Measurements from ENCODE around the gene CDH24. TPM values are rescaled to one million over a fixed set of nuclear protein-coding genes. Genes with fewer than 3 reads are reported as not detected.

CDH24 gene
- total and polyA plus RNA-seq, 2 of the 8 experiments (the other 6 are each of a cell fraction or from before 2014, with no cell fraction given): 18.1 to 27.6 TPM

GRCh38 chr14:23053426-23053825, 3.9 kb downstream of the CDH24 start:
- no peak overlapping the region for H4K91ac ChIP-seq (replicated peaks; ENCODE audit: insufficient read length, low read length)
- no peak overlapping the region for H2AFZ ChIP-seq (ENCODE audit: low read length)
- H3K36me3 ChIP-seq (ENCODE audit: control insufficient read depth in 2 of 4, insufficient read depth in 4 of 4, low read length in 3 of 4): peaks cover 0 to 7% (median 2%) of the 10 kb centered on the region in 4 experiments; a peak in 5 of 8 replicates
- 96% methylated on average over 8 of the region's 10 CpGs; no CpG with 5 or more reads in 1 of the 2 experiments for WGBS, 2 experiments (ENCODE audit: extremely low coverage in 1 of 2, insufficient coverage in 1 of 2, insufficient read length in 1 of 2, insufficient replicate concordance in 2 of 2, low coverage in 1 of 2, low lambda C conversion rate in 2 of 2, missing lambda C conversion rate in 1 of 2)
- H3K4me2 ChIP-seq (ENCODE audit: insufficient read depth in 1 of 2, low read depth in 2 of 2, low read length in 2 of 2): no peak overlapping the region
- peaks cover 0 to 4% of the 10 kb centered on the region in 2 experiments for H4K20me1 ChIP-seq (replicated peaks in 1 of 2; ENCODE audit: control insufficient read depth in 1 of 2, insufficient read depth in 2 of 2, low read length in 2 of 2)
- no peak overlapping the region for H2AK5ac ChIP-seq (ENCODE audit: low read depth, low read length)
- H4K5ac ChIP-seq (ENCODE audit: insufficient read length, low read depth, low read length): no peak overlapping the region
- H3K4ac ChIP-seq (replicated peaks; ENCODE audit: insufficient read length, low read depth, low read length): no peak overlapping the region
- H3K23ac ChIP-seq (ENCODE audit: insufficient read length): no peak overlapping the region
- TF ChIP-seq EP300 (IDR thresholded peaks at IDR 0.05; ENCODE audit: borderline replicate concordance in 1 of 2, low read depth in 2 of 2, low read length in 2 of 2): no peak
- TF ChIP-seq SP4 (IDR thresholded peaks at IDR 0.05; ENCODE audit: low read length): no peak
- no peak for TF ChIP-seq RBBP5 (IDR thresholded peaks at IDR 0.05; ENCODE audit: borderline replicate concordance, low read depth, low read length)
- TF ChIP-seq NRF1 (IDR thresholded peaks at IDR 0.05; ENCODE audit: low read depth, low read length): no peak
- TF ChIP-seq TAF7 (optimal IDR thresholded peaks at IDR 0.05; ENCODE audit: borderline replicate concordance, low read depth, low read length): no peak
- TF ChIP-seq FOSL1 (IDR thresholded peaks at IDR 0.05; ENCODE audit: insufficient read depth, low read depth, low read length): no peak
- no peak for TF ChIP-seq PHF8 (conservative IDR thresholded peaks at IDR 0.05; ENCODE audit: low read depth, low read length)
- no peaks in the 10 kb centered on the region; a peak in 1 of 7 replicates for H3K27me3 ChIP-seq (replicated peaks in 1 of 4; ENCODE audit: control insufficient read depth in 3 of 4, extremely low read depth in 1 of 4, insufficient read depth in 3 of 4, low read length in 3 of 4)
- POLR2A ChIA-PET (ENCODE audit: partially characterized antibody): interaction anchor here (0.9 to 4.0 kb wide), 6 partner anchors 47 to 124 kb away, joined by 3 to 23 read pairs (median 4); partner anchors contain the start of gene PRMT5
- H3K9me3 ChIP-seq (ENCODE audit: insufficient read depth in 2 of 2, low read depth in 1 of 2, low read length in 1 of 2): no peaks in the 10 kb centered on the region
- CTCF ChIA-PET (ENCODE audit: partially characterized antibody): interaction anchor here (0.9 to 29.2 kb wide), 11 partner anchors 11 to 80 kb away, joined by 3 to 785 read pairs (median 6); partner anchors contain the start of genes AJUBA and PSMB11
- H3K79me1 ChIP-seq (ENCODE audit: low read depth, low read length): no peaks in the 10 kb centered on the region
- no peak overlapping the region for H2BK15ac ChIP-seq (ENCODE audit: low read length)
- H3K9ac ChIP-seq (replicated peaks in 1 of 4; ENCODE audit: extremely low read depth in 1 of 4, low read depth in 3 of 4, low read length in 3 of 4): no peak overlapping the region
- no peak overlapping the region for H2BK120ac ChIP-seq (replicated peaks; ENCODE audit: low read depth, low read length)
- H2BK20ac ChIP-seq (ENCODE audit: low read length): no peak overlapping the region
- FAIRE-seq (no peak), DNase-seq (ENCODE audit: low read depth in 1 of 2, low spot score in 2 of 2) (no peak)
- peaks cover 12% of the 10 kb centered on the region for H3K23me2 ChIP-seq (ENCODE audit: low read depth, low read length)
- H3K18ac ChIP-seq (ENCODE audit: extremely low read depth, low read length): no peak overlapping the region
- H3K14ac ChIP-seq (ENCODE audit: insufficient read length): no peak overlapping the region
- no peak overlapping the region for H3K27ac ChIP-seq (ENCODE audit: low read depth, low read length)
- no peak overlapping the region for H4K8ac ChIP-seq (ENCODE audit: extremely low read depth, insufficient read depth, low read length)
- no peak overlapping the region for H2BK5ac ChIP-seq (ENCODE audit: low read depth, low read length)
- no peak overlapping the region for H3K56ac ChIP-seq (replicated peaks; ENCODE audit: insufficient read length, low read depth, low read length)
- H3K79me2 ChIP-seq (ENCODE audit: control insufficient read depth in 1 of 2, insufficient read depth in 2 of 2, low read length in 2 of 2): no peaks in the 10 kb centered on the region
- no peak overlapping the region for H2BK12ac ChIP-seq (ENCODE audit: low read depth, low read length)
- H3K4me1 ChIP-seq (replicated peaks in 1 of 4; ENCODE audit: control insufficient read depth in 3 of 4, insufficient read depth in 4 of 4, low read length in 3 of 4): peaks cover 0 to 15% (median 4%) of the 10 kb centered on the region in 4 experiments; a peak in 4 of 7 replicates
- H3K4me3 ChIP-seq (ENCODE audit: extremely low read depth in 1 of 4, insufficient read depth in 2 of 4, low read depth in 3 of 4, low read length in 4 of 4): no peak overlapping the region

Data from H1 (cell line).